Fibroblast of pulmonary artery (primary cell): ENCODE measurements around the gene STRIP1.
A peak's percentile ranks its signal among the peaks of the same experiment; 100 is the strongest.

ENCODE experiments used
- DNase-seq: peaks from one replicate; pipeline ENCODE4 v3.0.0-alpha.2; 2010; ENCODE audit warnings: low read depth
- H3K4me3 ChIP-seq: replicated peaks from 2 replicates; pipeline ENCODE4 v1.5.1; 2011; ENCODE audit warnings: low read depth, mild to moderate bottlenecking, control low read depth, low read length, moderate library complexity
- TF ChIP-seq, protein P1 (sequence below): IDR thresholded peaks from 2 replicates; pipeline ENCODE4 v1.5.1; 2011; ENCODE audit warnings: mild to moderate bottlenecking, control low read depth, low read length, inconsistent platforms; ENCODE audit errors: missing control alignments

STRIP1 gene, protein sequence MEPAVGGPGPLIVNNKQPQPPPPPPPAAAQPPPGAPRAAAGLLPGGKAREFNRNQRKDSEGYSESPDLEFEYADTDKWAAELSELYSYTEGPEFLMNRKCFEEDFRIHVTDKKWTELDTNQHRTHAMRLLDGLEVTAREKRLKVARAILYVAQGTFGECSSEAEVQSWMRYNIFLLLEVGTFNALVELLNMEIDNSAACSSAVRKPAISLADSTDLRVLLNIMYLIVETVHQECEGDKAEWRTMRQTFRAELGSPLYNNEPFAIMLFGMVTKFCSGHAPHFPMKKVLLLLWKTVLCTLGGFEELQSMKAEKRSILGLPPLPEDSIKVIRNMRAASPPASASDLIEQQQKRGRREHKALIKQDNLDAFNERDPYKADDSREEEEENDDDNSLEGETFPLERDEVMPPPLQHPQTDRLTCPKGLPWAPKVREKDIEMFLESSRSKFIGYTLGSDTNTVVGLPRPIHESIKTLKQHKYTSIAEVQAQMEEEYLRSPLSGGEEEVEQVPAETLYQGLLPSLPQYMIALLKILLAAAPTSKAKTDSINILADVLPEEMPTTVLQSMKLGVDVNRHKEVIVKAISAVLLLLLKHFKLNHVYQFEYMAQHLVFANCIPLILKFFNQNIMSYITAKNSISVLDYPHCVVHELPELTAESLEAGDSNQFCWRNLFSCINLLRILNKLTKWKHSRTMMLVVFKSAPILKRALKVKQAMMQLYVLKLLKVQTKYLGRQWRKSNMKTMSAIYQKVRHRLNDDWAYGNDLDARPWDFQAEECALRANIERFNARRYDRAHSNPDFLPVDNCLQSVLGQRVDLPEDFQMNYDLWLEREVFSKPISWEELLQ

DNA sequence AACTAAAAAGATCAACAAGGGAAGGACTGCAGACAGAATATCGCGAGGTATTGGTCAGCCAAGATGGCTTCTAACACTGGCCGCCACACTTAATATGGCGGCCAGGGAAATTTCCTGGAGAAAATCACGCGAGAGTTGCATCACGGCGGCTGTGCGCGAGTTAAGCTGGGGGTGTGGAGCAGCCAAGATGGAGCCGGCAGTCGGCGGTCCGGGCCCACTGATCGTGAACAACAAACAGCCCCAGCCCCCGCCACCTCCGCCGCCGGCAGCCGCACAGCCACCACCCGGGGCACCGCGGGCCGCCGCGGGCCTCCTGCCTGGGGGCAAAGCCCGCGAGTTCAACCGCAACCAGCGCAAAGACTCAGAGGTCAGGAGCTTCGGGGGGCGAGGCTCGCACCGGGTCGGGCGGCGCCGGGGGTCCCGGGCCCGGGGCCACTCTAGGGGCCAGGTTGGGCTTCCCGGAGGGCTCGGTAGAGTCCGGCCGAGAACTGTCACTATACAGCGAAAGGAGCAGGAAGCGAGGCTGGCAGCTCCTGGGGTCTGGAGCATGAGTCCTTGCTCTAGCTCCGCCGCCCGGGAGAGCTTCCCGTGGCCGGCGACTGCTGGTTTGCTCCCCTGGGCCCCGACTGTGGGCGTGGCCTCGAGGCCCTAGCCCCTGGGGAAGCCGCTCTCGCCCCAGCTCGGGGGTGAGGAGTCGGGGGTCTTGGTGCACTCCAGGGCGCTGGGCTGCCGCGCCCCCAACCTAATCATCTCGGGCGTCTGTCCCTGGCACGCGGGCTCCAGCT is at the start of gene STRIP1:
TSS of gene STRIP1 (plus strand) at position 174 of the 785 bp plus-strand sequence. CDS start at position 188, 14 bp downstream.
- DNase-seq, result peak; percentile 98
- TF ChIP-seq, protein P1, sequence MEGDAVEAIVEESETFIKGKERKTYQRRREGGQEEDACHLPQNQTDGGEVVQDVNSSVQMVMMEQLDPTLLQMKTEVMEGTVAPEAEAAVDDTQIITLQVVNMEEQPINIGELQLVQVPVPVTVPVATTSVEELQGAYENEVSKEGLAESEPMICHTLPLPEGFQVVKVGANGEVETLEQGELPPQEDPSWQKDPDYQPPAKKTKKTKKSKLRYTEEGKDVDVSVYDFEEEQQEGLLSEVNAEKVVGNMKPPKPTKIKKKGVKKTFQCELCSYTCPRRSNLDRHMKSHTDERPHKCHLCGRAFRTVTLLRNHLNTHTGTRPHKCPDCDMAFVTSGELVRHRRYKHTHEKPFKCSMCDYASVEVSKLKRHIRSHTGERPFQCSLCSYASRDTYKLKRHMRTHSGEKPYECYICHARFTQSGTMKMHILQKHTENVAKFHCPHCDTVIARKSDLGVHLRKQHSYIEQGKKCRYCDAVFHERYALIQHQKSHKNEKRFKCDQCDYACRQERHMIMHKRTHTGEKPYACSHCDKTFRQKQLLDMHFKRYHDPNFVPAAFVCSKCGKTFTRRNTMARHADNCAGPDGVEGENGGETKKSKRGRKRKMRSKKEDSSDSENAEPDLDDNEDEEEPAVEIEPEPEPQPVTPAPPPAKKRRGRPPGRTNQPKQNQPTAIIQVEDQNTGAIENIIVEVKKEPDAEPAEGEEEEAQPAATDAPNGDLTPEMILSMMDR, result no peak
- H3K4me3 ChIP-seq, result peak within 1 kb of the TSS; percentile 82

DNA sequence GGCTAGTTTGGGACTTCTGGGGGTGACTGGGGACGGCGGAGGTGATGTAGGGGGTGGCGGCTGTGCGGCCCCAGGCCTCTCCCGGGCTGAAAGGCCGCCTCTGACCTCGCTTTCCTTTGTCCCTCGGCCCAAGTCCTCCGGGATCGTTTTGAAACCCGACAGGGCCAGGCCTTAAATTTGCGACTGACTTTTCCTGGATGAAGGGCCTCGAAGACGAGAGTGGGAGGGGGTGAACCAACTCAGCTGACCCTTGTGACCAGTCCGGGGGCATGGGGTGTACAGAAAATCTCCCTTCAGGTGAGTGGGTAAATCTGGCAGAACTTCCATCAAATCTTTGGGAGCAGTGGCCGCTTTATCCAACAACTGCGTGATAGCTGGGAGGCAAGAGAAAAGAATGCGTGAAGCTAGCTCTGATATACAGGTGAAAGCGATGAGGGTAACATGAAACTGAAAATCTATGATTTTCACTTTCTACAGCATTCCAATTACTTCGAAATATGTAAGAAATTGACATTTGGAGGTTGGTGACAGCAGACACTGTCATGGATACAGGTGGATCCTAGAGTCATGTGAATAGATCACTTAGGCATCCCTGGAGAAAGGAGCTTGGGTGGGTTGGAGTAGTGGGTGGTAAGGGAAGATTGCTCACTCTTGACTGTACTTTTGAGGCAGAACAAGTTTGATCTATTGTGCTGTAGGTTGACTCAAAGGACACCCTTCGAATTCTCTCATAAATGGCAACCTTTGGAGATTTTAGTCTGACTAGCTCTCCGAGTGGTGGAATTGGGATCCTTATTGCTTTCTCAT is 49.0 kb upstream of the STRIP1 start:
- H3K4me3 ChIP-seq, result peak overlapping the region; percentile 91

DNA sequence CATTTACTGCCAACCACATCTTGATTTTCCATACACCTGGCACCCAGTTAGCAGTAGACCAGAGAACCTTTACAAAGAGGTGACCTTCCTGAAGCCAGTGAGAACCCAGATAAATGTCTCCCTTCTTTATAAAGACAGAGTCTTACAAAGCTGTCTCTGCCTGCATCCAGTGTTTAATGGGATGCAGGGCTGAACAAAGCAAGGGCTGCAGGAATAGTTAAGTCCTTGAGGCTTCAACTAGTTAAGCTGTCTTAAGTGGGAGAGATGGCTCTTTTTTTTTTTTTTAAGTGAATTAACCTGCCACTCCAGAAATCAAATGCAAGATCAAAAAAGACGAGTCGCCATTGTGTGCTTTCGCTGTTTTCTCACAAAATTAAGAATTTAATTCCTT is 48.4 kb upstream of the STRIP1 start:
- DNase-seq, result no peak
- TF ChIP-seq, protein P1, result no peak
- peak overlapping the region; percentile 91 for H3K4me3 ChIP-seq

More for the DNA sequence above, 49.0 kb upstream of the STRIP1 start:
- no peak for DNase-seq
- TF ChIP-seq, protein P1, result no peak

DNA sequence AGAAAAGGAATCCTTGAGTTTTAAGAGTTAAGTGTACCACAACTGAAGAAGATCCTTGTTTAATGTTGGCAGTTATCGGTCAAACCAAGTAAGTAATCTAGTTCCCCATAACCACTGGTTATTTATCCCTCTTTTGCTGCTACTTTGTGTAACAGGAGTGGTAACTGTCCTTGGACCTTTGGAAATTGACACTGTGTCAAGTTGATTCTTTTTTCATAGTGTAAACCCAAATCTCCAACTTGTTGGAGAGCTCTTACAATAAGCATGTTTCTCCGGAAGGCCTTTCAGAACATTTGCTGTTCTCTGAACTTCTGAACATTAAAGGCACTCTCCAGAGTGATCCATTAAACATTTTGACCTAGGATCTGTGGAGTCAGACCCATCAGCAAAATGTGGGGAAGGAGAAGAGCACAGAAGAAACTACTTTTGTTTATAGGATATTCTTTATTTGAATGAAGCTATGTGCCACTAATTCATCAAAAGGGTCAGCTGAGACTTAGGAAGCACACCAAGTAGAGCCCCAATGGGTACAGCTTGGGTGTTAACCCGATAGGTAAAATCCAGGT is 46.0 kb upstream of the STRIP1 start:
- no peak overlapping the region for H3K4me3 ChIP-seq
- no peak for DNase-seq
- TF ChIP-seq, protein P1, result no peak

DNA sequence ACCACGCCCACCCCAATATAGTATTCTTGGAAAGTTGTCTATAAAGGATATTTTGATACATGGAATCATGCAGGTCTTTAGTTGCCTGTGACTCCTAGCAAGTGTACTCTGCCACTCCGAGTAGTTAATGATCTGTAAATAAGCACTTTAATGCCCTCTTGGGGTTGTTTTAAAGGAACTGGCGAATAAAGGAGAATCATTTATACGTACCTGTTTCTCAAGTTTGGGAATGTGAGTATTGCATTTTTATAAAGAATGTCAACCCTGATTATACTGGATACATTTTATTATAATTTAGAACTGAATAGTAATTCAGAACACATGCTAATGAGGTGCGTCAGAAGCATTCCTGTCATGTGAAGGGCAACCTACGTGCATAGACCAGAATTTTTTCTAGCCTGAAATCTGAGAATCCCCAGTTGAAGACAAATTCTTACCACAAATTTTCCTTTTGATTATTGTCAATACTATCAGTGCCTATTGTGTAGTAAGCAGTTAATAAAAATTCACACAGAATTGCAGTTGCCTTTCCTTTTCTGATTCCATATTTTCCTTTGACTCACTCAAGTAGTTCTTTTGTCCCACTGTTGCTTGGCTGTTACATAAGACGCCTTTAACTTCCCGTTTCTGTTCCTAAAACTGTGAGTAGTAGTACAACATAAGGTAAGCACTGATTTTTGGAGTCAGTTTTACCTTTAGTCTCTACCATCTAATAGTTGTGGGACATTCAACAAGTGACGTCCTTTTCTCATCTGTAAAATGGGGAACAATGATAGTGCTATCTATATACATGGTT is 44.7 kb upstream of the STRIP1 start:
- H3K4me3 ChIP-seq, result no peak overlapping the region
- DNase-seq, result no peak
- TF ChIP-seq, protein P1, result no peak
